Stimulated activated naive CD4-positive, alpha-beta T cell treated with Interleukin-2 at 50 U/mL for 16 hours (primary cell): ENCODE results near the gene JAKMIP1.

Source experiments
- DNase-seq: peaks from one replicate; lab custom pipeline; 2025; lab: John Stamatoyannopoulos, UW

The JAKMIP1 gene

DNA sequence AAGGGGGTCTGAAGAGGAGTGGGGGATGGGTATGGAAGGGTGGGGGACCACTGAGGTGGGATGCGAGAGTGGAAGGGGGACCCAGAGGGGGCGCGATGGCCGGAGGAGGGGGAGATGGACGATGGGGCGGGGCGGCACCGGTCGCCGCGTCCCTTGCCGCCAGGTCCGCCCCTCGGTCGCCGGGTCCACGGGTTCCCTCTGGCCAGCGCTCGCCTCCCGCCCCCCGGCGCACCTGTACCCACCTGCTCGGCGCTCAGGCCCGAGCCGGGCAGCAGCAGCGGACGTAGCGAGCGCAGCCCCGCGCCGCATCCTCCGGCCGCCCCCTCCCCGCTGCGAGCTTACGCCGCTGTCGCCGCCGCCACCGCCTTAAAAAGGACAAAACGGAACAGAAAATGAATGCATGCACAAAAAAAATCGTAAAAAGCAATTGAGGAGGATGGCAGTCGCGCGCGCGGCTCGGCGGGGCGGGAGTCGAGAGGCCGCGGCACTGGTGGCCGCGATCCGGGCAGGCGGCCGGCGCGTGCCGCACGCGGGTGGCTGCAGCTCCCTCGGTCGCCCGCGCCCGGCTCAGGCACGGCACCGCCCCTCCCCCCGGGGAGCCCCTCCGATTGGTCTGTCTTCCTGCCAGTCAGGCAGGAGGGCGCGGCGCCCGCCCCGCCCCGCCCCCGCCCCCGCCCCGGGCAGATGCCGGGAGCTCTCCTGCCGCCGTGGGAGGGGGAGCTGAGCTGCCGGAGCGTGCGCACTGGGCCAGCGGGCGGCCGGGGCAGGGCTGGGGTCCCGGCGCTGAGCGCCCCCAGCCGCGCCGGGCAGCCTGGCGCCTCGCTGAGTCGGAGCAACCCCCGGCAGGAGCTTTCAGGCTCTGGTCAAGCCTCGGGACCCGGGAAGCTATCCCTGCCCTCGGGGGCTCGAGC is at the start of gene JAKMIP1:
TSS of gene JAKMIP1 (minus strand) at position 539 of the 911 bp plus-strand sequence. CDS start 87,699 bp downstream, outside the sequence.
- DNase-seq, result peak; percentile 85

DNA sequence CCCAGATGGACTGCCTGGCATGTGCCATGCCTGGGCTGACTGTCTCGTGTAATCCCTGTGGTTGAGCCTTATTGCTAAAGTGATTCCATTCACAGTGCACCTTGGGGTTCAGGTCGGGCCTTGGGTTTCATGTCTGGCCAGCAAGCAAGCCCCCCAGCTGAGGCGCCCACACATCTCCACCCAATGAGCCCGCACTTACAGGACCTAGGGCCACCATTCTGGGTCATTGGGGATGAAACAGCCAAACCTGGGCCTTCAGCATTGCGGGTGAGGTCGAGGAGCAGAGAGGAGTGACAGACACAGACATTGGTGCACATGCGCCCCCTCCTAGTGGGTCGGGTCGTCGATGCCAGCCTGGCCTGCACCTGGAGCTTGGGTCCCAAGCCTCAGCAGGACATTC is 48.0 kb upstream of the JAKMIP1 start:
- no peak for DNase-seq

DNA sequence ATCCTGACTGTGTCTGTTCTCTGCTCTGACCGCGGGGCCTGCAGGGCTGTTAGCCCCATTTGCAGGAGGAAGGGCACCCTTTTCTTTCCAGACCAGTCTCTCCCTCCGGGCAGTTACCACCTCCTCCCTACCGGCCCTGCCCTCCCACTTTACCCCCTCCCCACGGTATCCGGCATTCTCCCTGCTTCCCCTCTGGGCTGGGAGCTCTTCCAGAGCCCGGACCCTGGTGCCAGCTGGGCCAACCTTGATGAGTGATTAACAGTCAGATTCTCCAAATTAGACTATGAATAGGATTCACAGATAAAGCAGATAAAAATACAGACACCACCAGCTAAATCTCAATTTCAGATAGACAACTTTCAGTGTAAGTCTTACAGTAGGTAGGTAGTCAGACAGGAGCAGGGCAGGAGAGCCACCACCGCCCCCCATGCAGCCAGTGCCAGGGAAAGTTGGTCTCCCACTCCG is 45.9 kb upstream of the JAKMIP1 start:
- DNase-seq, result no peak

DNA sequence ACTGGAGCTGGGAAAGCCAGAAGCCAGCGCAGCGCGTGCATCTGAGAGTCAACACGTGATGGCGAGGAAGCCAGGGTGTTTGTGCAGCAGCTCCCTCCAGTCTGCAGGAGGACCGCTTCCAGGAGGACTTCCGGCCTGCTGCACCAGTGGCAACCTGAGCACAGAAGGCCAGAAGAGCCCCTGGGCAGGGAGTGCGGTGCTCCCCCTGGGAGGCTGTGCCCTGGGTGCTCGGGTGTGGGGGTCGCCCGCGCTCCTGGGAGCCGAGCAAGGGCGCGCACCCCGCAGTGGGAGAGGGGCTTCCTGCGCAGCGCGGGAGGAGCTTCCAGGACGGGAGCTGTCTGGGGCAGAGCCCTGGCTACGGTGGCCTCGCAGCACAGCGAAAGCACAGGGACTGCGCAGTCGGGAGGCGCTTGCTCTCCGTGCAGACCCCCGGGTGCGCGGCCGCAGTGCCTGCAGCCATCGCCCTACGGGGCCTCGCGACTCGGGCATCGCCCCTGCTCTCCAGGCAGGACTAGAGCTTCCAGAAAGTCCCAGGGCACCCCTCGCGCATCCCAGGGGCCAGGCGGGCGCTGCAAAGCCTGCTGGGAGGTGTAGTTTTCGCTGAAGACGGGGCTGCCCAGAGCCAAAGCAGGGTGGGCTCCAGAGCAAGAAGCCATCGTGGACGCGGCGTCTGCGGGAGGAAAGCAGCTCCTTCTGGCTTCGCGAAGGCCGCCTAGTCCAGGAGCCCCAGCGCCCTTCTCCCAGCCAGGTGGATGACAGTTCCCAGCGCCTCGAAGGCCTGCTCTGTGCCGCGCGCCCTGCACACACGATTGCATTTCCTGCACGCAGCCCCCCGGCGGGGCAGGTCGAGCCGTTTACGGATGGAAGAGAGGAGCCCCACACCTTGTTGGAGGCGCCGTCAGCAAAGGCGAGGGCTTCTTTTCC is 45.2 kb upstream of the JAKMIP1 start:
- DNase-seq, result no peak

DNA sequence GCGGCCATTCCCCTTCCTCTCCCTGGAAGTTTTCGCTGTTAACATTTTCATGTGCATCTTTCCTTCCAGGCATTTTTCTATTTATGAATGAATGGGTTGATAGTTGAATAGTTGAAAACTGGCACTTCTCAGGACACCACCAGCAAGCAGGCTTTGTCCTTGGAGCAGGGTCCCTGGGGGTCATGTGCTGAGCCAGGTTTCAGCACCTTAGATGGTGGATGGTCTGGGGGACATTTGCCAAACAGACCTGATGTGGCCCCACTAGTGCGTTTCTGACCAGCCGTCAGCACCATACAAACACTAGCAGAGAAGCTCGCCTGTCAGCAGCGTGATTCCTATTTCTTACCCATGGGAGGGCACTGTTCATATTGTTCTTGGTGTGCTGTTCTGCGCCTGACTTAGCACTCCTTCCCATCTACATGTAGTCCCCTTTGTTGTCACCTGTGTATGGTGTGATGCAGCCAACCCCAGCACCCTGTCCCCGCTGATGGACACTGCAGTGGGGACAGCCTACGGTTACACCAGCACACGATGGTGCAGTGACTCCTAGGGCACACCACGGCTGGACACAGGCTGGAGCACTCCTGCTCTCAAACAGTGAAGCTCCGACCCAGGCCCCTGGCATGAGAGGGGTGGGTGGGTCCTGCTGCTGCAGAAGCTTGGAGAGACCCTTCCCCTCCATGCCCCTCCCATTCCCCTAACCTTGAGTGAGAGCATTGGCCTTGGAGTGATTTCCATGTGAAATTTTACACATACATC is 42.1 kb upstream of the JAKMIP1 start:
- no peak for DNase-seq

DNA sequence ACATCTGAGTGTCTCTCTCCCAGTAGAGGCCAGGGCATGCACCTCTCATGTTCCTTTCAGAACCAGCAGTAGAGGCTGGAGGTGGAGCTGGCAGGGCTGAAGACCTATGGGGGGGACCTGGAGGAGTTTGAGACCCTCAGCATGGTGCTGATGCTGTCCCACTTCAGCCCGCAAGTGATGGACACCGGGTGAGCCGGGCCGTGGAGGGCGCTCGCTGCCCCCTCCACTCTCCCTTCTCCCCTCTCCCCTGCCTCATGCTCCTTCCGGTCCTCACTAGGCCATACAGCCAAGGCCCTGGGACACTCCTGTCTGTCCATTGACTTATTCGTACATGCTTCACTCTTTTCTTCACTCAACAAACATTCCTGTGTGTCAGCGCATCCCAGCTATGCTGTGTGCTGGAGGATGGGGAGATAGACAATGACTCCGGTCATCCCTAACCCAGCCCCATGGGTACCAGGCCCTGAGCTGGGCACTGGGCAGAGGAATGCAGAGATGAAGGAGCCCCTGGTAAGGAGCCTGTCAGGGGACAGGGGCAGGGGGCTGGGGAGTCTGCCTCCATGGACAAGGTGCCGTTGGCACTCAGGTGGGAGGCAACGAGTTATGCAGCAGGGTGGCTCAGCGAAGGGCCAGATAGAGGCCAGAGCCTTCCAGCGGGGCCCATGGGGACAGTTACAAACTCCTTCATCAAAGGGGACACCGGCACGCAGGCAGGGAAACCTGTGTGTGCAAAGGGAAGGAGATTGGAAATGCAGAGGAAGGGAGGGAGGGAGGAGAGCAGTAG is 40.9 kb upstream of the JAKMIP1 start:
- no peak for DNase-seq

DNA sequence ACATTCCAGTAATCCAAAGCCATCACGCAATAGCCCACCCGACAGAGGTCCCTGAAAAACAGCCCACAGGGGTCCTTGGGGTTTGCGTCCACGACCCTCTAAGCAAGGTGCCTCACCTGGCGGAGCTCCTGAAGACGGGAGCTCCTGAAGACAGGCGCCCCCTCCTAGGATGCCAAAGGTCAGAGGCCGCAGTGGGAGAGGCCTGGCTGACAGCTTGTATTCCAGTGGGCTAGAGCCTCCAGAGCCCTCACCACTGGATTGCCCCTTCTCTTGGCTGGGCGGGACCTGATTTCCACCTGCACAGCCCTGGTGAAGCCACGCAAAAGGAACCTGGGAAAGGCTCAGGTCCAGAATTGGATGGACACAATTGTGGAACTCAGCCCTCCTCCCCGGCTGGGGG is 39.6 kb upstream of the JAKMIP1 start:
- no peak for DNase-seq

DNA sequence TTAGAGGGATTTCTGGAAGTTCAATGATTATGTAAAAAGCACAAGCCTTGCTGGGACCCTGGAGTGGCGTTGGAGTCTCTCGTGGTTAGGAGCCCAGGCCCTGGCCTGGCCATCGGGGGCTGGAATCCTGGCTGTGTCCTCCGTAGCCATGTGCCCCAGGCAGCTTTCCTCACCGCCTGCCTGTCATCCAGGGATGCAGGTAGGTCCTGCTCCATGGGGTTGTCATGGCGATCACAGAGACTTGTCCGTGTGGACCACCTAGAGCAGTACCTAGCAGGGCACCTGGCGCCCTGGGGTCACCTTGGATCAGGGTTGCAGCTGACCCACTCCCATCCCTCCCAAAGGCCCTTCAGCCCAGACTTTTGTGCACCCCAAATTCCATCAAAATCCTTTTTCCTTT is 39.1 kb upstream of the JAKMIP1 start:
- DNase-seq, result no peak

DNA sequence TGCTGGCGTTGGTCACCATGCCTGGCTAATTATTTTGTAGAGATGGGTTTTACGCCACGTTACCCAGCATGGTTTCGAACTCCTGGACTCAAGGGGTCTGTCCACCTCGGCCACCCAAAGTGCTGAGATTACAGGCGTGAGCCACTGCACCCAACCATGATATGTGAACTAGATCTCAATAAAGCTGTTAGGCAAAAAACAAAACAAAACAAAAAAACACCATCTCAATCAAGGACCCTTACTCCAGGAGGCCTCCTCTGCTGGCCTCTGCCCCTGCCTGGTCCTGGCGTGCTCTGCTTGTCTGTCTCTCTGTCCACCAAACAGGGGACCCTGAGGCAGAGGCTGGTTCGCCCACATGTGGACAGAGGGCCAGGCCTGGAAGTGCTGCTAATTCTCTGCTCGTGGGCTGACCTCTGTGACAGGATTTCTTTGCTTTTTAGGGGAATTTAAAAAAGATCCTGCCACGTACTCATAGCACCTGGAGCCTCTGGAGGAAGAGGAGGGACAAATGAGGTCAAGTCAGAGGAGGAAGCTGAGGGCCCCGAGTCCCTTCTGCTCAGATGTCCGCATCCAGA is 36.6 kb upstream of the JAKMIP1 start:
- DNase-seq, result no peak

DNA sequence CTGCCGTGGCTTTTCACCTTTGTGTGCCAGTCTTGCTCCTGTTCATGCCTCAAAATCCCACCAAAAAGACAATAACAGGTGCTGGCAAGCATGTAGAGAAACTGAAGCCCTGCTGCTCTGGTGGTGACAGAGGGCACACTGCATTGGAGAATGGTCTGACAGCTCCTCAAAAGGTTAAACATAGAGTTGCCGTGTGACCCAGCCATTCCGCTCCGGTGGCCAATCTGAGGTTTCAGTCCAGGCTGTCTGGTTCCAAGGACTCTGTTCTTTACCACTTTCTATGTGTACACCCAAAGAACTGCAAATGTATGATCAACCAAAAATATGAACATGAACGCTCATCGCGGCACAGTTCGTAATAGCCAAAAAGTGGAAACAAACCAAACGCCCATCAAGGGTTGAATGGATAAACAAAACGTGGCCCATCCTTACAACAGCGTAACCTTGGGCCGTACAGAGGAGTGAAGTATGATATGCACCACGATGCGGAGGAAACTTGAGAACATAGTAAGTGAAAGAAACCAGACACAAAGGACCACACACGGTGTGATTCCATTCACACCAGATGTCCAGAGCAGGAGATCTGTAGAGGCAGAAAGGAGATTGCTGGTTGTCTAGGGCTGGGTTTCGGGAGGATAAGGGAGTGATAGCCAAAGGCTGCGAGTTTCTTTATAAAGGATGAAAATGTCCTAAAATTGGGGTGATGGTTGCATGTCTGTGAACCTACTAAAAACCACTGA is 35.7 kb upstream of the JAKMIP1 start:
- DNase-seq, result no peak

DNA sequence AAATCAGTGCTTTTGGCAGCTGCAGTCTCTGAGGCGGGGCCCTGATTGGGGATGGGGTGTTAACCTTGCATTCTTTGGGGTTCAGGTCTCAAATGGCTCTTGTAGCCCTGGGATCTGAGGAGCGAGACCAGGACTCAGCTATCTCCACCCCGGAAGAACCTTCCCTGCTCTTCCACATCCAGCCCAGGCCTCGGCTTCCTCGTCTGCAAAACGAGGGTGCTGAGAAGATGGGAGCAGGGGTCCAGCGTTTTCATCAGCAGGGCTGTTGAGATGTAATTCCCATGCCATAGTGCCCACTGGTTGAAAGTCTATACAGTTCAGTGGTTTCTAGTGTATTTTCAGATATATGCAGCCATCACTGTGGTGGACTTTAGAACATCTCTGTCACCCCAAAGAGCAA is 34.7 kb upstream of the JAKMIP1 start:
- DNase-seq, result no peak

DNA sequence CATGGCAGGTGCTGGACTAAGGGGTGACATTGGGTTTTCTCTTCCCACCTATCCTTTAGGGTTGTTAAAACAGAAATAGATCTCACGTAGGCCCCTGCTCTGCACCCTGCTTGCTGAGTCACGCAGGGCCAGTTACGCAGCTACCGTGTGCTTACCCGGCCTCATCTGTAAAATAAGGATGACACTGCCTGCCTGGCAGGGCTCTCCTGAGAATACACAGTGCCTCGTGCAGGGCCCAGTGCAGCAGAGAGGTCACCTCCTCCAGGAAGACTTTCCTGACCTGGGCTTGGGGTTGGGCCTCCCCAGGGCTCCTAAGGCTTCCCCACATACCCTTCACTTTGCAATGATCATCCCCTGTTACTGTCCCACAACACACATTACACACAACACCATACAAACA is 33.6 kb upstream of the JAKMIP1 start:
- no peak for DNase-seq

DNA sequence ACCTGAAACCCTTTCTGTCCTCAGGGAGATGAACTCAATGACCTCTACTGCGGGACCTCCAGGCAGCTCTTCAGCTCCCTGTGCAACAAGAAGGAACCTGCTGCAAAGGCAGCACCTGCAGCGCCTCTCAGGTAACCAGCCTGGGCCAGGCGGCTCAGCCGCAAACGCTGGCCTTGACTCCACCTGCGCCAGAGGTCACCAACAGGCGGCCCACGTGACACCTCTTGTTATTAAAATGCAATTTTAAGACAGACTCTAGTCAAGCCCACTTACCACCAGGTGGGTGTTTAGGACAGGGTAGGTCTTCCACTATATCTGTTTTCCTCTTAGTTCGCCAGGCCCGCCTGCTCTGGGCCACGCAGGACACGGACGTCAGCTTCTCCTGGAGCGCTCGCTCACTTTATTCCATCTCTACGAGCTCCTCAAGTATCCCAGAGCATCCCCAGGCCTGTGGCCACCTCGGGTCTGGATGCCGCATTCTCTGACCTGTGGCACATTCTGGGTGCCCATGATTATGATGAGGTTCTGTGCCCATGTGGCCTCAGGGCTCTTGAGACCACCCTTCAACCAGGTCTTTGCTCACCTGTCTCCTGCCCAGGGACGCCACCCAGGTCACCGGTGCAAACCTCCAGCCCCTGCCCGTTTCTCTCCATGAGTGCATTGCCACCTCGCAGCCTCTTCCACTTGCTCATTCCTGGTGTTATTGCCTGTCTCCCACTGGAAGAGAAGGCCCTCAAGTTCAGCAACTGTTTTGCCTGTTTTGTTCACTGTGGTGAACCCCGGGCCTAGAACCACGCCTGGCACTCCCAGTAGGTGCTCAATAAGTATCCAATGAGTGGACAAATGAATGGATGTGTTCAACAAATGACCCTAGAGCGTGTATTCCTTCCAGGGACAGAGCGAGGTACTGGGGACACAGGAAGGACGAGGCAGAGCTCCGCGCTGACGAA is 32.8 kb upstream of the JAKMIP1 start:
- DNase-seq, result no peak

DNA sequence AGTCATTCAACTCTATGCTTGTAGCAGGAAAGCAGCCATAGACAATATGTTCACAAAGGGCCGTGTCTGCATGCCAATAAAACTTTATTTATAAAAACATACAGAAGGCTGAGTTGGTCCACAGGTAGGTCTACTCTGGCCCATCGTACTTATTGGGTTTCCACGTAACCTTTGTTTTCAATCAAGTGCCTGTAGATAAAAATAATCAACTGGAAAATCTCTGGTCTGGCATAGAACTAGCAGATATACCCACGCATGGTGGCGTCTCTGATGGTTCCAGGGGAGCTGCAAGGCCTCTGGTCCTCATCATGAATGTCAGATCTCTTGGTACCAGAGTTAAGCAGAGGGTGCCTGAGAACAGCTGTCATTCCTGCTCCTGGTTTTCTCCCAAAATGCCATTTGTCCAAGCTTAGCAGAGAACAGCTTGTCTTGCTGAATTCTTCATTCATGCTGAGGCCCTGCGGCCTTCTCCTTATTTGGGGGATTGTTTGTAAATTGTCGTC is 31.4 kb upstream of the JAKMIP1 start:
- no peak for DNase-seq

DNA sequence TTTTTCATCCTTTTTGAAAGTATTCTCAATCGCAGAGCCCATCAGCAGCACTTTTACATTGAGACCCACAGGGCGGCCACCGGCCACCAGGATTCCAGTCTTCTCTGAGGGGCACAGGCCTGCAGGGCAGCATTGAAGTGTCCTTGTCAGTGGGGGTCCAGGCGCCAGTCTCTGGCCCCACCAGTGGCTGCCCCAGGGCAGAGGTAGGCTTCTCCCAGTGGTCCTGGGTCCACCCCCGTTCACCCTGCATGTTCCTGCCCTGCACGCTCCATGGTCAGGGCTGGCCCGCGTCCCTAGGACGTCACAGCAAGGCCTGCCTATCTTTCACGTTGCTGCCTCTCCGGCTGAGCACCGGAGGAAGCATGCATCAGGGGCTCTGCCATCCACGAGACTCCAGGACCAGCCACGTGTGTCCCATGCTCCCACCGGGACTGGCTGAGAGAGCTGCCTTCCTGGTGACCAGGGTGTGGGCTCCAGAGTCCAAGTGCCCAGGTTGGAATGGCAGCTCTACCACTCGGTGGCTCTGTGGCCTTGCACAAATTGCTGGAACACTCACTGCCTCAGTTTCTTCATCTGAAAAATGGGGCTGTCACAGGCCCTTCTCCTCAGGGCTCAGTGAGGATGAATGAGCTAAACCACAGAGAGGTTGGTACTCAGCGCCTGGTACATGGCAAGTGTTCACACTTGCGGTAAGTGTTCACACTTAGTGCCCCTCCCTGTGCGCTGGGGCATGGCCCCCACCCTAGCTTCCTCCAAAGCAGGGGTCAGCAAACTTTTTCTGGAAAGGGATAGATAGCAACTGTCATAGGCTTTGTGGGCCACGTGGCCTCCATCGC is 30.7 kb upstream of the JAKMIP1 start:
- DNase-seq, result no peak

DNA sequence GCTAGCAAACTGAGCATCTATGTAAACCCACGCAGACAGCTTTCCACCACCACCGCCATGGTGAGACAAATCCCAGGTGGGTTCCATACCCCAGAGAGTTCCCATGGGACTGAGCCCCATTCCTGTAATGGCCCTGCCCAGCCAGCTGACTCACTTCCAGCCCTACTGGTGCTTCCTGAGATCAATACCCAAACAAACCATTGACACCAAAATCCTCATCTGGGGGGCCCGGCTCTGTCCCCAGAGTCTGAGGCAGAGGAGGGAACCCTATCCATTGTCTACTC is 30.1 kb upstream of the JAKMIP1 start:
- no peak for DNase-seq

DNA sequence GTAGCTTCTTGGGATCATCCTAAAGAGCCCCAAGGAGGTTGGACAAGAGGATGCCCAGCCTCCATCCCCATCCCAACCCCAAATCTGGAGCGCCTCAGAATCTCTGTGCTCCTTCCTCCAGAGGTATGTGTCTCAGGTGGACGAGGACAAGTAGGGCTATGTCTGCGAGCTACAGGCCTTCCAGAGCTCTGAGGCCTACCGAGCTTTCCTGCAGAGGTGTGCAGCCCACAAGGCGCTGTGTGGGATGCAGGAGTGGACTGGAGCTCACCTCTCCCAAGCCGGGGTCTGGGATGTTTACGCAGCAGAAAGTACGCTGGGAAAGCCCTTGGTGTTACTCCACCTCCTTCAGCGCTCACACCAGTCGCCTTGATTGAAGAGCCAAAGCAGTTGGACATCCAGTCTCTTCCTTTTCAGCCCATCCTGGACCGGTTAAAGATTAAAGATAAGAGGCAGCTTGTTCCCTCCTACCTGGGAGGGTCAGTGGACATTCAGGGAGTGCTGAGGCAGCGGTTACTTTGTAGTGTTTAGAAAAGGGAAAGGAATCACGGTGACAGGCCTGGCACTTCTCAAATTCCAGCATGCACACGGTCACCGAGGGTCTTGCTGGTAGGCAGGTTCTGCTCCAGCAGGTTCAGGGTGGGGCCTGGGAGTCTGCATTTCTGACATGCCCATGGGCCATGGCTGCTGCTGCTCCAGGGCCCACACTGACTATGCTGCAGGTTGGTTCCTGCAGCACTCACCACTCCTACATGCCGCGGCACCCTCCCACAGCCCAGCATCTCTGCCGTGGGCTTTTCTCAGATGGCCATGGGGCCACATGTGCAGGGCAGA is 29.5 kb upstream of the JAKMIP1 start:
- DNase-seq, result no peak
